ENCODE results near the gene STAM.
"Not testable (repeated sequence)": the region's sequence is repeated elsewhere in the genome, so short reads cannot be mapped to it uniquely, and the experiment has no call there.

The STAM gene

DNA sequence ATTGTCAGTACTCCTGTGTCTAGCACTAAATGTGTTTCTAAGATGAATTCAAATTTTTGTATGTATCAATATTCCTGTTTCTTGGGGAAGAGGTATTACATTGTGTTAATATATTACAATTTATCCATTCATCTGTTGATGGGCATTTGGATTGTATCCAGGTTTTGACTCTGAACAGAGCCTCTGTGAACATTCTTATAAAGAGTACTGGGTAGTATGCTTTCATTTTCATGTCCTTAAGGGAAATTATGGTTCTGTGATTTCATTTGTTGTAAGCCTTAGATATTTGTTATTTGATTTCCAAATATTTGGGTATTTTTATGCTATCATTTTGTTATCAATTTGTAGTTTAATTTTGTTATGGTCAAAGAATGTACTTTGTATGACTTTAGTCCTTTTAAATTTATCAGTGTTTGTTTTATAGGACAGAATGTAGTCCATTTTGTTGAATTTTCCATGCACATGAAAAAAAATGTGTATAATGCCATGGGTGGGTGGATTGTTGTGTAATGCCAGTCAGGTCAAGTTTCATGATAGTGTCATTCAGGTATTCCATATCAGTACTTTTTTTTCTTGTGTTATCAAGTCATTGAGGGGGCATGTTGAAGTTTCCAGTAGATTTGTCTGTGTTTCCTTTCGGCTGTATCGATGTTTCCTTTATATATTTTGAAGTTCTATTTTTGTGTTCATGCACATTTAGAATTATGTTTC lies 38.4 kb downstream of the STAM start:
- no peak for DNase-seq

DNA sequence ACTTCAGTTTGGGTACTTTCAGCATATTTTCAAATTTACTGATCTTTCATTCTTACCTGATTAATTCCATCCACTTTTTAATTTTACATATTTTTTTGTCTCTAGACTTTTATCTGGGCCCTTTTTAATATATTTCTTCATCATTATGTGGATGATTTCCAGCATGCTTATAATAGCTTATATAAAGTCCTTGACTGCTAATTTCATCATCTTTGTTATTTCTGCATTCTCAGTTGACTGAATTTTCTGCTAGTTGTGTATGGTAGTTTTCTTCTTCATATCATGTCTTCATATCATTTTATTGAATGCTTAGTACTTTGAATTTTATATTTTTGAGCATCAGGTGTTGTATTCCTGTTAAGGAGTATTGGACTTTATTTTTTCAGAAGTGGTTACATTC lies 39.6 kb downstream of the STAM start:
- DNase-seq = no peak

DNA sequence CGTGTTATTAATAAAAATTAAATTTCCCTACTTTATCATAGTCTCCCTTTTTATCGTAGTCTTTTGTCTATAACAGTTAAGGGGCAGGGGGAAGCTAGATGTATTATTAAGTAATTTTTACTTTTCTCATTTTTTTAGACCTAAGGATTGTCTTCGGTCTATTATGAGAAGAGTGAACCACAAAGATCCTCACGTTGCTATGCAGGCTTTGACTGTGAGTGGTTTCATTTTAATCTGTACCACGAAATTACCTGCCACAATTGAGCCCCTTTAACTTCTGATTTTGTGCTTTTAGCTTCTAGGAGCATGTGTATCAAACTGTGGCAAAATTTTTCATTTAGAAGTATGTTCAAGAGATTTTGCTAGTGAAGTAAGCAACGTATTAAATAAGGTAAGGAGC lies 40.6 kb downstream of the STAM start:
- no peak for DNase-seq

DNA sequence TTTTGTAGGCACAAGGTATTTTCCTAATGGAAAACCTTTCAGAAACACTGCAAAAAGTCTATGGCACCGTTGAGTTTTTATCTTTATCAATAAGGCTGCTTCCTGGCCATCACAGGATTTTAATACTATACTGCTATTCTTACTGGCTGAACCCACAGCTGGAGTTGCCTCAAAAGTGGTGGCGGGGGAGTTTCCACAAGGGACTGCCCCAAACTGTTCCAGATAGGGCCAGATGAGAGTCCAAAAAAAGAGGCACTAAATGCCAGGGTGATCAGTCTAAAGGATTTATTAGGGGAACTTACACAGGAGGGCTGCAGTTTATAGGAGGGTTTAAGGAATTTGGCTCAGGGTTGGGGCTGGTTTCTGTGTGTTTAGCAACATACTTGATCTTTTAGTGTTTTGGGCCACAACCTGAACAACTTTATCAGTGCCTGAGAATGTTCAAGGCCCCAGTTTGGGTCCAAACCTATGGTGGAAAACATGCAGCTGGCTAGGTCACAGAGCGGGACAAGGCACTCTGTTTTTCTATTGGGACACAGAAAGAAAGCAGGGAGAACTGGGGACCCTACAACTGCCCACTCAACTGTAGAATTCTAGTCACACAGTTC lies 41.4 kb downstream of the STAM start:
- no peak for DNase-seq

DNA sequence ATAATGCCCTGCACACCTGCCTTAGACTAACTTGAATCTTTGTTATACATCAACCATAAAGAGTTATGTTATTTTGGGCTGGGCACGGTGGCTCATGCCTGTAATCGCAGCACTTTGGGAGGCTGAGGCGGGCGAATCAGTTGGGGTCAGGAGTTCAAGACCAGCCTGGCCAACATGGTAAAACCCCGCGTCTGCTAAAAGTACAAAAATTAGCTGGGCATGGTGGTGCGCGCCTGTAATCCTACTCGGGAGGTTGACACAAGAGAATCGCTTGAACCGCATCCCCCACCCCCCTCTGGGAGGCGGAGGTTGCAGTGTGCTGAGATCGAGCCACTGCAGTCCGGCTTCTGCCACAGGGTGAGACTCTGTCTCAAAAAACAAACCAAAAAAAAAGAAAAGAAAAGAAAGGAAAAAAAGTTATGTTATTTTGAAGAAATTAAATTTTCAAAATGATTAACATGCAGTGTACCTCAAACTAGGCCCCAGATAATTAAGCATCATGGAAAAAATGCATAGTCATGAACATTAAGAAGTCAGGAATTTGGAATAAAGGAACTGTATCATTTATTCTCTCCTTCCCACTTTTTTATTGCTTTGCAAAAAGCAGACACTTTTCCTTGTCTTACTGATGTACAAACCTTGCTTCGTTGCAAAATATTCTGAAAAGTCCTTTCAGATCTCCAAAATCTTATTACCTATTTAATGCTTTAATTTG lies 43.3 kb downstream of the STAM start:
- no peak for DNase-seq

DNA sequence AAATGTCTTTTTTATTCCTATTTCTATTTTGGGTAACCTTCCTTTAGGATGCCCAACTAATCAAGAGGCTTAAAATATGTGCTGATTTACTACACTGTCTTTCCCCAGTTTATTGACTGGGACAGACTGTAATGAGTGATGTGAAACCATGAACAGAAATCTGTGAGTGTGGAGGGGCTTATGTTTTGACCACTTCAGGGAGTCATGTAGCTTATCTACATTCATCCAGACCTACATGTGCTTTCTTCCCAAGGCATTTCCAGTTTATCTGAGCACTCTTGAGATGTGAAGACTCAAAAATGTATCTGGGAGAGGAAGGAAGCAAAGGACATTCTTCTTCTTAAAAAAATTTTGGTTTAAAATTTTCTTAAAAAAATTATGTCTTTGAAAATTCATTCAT lies 45.2 kb downstream of the STAM start:
- no peak for DNase-seq

DNA sequence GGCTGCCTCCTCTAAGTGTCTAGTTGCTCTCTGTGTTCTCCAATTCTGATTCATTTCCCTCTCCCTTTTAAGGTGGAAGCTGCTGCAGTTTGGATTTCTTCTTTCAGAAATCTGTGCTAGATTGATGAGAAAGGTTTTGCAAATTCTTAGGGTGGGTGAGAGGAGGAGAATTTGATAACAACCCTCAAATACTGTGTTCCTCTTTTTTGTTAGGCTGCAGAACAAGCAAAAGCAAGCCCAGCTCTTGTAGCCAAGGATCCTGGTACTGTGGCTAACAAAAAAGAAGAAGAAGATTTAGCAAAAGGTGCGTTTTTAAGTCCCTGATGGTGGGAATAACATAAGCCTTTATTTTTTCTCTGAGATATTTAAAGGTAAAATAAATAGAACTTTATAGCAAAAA lies 49.1 kb downstream of the STAM start:
- DNase-seq = no peak

DNA sequence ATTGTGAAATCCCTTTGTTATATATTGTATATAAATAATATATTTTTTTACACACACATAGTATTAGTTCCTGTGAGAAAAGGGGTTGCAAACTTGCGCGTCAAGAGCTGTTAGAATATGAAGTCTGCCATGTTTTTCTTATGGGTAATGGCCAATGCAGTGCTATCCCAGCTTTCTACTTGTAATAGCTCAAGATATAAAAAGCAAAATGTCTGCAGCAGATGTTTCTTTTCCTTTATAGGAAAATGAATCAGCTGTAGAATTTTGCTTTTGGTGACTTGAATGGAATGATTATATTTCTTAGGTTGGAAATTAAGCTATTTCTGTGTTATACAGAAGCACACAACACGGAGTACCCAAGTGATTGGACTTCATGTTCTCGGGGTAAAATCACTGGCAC lies 54.7 kb downstream of the STAM start:
- DNase-seq = no peak

DNA sequence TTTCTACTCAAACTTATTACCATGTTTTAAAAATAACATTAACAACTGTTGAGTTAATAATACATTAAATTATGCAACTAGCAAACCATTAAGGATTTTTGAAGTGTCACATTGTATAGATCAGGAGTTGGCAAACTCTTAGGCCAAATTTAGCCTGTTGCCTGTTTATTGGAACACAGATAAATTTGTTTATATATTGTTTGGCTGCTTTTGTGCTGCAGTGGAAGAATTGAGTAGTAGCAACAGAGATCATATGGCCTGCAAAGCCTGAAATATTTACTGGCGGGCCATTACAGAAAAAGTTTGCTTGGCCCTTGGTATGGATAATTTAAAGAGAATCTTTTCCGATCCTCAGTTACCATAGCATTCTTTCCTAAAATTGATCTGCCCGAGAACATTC lies 57.4 kb downstream of the STAM start:
- DNase-seq = no peak

DNA sequence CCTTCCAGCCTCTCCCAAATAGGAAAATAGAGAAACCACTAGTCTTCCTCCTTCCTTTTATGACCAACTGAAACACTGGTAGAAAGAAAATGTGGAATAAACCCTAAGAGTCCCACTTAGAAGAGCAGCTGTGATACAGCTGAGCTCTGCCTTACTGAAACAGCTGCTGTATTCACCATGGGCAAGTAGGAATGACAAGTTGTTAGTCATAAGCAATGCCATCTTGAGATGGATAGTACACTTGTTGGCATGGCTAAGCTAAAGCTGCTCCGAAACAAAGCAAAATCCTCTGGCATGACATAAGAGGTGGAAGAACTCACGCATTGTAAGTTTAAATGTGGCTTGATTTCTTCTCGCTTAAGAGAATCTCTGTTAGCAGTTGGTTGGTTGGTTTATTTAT lies 59.8 kb downstream of the STAM start:
- DNase-seq = no peak

DNA sequence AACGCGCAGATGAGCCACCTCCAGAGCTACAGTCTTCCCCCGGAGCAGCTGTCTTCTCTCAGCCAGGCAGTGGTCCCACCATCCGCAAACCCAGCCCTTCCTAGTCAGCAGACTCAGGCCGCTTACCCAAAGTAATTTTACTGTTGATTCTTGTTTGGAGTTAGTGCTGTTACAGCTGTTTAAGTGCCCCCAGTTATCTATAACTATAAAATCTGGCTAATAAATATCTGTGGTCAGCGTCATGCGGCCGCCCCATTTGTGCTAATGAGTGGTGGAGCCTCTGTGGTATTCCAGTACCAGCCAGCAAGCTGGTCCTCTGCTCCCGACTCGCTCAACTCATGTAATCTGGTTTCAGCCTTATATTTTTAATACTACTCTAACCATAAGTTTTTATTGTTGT lies 64.9 kb downstream of the STAM start:
- no peak for DNase-seq

DNA sequence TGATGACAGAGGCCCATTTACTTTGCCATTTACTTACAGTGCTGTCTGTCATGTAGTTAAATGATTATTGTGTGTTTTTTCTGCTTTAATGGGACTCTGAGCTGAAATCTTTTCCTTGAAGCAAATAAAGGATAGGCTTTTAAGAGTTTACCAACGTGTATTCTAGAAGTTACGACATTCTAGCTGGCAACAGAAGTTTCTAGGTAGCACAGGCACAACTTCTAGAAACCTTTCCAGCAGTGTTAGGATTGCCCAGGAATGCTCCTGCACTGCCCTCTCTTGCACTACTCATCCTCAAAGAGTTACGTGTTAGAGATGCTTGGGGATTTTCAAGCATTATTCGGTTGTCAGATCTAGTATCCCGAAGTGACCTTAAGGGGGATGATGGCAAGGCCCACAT lies 65.5 kb downstream of the STAM start:
- no peak for DNase-seq

DNA sequence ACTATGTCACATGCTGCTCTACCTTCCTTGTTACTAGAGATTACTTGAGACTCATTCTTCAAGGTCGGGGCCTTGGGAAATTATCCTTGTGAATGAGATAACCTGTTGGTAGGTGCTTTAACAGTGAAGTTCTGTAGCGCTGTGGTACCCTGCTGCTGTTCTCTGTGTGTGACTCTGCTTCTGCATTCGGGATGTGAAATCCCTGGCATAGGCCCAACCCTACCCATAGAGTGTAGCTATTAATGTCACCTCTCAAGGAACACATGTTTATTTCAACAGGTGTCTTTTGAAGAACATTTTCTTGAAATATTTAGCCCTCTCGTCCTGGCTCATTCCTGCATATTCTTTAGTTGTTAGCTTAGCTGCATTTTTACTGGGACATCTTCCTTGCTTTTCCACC lies 66.2 kb downstream of the STAM start:
- DNase-seq = no peak

DNA sequence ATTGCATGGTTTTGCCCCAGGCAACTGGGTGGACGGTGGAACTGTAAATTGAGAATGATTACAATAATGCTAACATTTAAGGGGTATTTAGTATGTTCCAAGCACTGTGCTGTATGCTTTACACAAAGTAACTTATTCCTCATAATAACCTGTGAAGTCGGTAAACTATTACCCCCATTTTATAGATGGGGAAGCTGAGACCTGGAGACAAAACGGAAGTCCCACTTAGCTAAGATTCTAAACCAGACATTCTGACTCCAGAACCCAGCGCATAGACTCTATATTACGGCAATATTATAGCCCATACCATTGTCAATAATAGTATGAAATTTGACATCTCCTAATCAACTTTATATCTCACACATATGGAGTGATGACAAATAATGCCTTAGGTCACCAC lies 68.1 kb downstream of the STAM start:
- no peak for DNase-seq

DNA sequence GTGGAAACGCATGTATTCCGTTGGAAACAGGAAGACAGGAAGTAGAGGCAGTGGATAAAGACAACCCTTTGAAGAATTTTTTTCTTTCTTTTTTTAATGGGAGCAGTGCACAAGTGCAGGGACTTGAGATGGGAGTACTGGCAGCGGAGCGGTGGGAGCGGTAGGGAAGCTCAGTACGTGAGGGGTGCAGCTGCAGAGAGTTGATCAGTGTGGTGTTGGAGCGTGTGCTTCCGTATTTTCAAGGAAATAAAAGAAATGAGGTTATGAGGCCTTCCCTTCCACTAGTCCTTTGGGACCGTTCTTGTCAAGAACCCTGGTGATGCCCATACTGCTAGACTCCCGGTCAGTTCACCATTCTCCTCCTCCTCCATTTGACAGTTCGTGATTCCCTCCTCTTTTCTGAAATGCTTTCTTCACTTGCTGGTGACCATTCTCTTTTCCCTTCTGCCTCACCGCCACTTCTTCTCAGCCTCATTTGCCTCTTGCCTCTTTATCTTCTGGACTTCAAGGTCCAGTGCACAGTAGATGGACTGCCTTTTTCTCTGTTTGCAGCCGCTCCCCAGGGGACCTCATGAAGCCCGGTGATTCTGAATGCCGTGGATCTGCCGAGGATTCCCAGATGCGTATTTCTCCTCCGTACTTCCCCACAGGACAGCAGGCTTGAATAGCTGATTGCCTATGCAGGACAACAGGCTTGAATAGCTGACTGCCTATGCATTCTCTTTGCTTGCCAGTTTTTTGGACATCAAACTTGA lies 68.9 kb downstream of the STAM start:
- no peak for DNase-seq

DNA sequence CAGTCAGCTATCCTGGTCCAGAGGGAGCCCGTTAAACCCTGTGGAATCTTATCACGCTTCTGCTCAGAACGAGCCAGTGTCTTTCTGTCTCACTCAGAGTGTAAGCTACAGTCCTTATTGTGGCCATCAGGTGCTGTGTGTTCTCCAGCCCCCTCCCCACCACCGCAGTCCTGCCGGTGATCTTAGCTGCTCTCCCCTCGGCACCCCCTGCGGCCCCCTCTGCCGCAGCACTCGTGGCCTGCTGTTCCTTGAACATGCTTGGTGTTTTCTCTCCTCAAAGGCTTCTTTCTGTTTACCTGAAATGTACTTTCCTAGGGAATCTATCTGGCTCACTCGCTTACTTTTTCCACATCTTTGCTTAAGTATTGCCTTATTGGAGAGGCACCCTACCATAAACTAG lies 69.8 kb downstream of the STAM start:
- DNase-seq = no peak

DNA sequence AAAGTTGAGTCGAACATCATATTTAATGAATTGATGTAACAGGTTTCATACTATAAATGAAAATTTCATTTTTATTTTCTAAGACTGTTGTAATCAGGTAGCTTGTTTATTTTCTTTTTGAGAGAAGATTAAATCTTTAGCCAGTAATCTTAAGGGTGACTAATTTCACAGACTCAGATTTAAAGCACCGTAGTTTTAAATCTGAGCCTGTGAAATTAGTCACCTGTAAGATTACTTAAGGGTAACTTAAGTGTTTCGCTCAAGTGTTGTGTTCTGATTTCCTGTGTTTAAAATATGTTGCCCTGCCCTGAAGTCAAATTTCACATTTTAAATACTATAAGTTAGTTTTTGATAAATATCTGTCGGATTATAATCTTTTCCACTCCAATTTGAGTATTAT lies 72.2 kb downstream of the STAM start:
- no peak for DNase-seq

DNA sequence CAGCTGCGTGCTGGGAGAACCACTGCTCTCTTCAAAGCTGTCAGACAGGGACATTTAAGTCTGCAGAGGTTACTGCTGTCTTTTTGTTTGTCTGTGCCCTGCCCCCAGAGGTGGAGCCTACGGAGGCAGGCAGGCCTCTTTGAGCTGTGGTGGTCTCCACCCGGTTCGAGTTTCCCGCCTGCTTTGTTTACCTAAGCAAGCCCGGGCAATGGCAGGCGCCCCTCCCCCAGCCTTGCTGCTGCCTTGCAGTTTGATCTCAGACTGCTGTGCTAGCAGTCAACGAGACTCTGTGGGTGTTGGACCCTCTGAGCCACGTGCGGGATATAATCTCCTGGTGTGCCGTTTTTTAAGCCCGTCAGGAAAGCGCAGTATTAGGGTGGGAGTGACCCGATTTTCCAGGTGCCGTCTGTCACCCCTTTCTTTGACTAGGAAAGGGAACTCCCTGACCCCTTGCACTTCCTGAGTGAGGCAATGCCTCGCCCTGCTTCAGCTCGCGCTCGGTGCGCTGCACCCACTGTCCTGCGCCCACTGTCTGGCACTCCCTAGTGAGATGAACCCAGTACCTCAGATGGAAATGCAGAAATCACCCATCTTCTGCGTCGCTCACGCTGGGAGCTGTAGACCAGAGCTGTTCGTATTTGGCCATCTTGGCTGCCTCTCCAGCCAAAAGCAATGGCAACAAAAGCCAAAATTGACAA lies 78.5 kb downstream of the STAM start:
- not testable (repeated sequence) for DNase-seq

DNA sequence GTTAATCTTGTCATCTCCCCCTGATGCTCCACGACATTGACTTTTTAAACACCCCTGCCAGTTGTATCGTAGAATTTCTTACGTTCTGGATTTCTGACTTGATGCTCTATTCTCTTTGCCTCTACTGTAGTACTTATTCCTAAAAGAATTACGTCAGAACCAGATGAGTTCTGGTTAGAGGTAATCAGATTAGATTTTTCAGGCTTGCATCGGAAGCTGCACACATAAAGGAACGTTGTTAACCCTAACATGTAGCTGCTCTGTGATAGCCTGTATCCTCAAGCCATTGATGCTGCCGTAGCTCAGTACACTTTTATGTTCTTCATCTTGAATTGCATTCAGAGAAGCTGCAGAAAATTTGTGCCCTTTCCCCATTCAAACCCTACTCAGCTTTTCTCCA lies 81.8 kb downstream of the STAM start:
- DNase-seq = no peak

DNA sequence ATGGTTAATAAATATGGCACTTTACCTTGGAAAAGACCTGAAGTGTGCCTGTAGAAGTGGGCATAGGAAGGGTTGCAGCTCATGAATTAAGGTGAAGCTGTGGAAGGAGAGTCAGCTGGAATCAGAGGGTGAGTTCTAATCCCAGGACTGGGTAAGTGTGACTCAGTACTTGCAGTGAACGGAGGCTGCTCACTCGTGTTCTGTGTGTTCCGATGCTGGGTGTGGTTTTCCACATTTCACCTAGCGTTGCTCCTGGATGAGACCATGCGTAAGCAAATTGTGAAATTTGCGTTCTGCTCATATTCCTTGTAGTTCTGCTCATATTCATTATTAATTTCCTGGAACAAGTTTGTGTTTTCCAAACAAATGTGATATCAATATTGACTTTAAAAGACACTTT lies 85.7 kb downstream of the STAM start:
- DNase-seq = no peak

DNA sequence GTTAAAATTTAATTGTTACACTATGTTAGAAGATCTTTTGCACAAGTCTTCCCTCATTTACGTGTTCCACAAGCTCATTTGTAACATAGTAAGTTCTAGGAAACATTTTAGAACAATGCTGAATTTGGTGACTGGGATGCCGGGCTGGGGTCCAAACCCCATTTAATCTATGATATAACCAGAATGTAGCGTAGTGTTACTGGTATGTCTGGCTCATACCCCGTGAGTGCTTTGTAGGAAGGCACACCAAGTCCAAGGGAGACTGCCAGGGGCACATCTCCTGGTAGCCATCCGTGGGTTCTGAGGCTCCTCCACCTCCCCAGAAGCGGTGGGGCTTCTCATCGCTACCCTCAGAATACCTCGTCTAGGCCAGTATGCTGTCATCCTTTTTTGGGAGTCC lies 86.7 kb downstream of the STAM start:
- DNase-seq = no peak

DNA sequence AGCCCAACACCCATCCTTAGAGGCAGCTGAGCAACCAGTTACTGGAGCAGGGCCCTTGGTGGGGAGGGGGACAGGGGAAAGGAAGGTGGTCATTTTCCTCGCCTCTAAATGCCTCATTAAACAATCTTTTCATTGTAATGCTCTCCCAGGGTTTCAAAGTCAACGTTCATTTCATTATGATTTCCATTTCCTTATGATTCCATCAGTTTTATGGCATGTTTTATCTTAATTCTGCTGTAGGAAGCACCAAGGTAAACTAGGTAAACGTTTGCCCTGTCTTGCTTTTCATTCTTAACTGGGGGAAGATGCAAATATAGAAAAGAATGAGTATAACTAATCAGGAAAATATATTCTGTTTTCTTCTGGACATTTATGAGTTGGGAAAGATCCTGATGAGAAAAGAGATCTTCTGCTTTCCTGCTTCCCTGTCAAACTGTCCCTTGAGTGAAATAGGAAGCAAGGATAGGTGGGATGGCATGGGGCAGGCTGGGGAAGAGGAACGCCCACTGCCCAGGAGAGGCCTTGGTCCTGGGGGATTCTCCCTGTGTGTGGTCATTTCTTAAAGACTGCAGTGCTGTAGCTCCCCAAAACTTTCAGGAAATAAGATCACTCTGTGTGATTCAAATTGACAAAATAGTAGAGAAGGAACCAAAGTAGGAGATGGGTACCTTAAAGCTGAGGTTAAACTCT lies 87.5 kb downstream of the STAM start:
- DNase-seq = no peak

DNA sequence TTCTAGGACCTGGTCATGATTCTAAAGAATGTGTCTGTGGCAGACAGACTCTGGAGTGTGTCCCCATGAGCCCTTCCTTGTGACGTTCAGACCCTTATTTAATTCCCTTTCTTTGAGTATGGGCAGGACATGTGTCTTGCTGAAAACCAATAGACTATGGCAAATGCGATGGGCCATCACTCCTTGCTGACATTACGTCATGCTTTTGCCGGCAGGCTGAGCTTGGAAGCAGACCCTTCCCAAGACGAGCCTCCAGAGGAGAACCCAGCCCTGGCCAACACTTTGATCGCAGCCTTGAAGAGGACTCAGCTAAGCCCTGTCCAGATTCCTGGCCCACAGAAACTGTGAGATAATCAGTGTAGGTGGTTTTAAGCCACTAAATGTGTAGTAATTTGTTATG lies 89.7 kb downstream of the STAM start:
- no peak for DNase-seq
